ENCODE results near the gene CLEC2A.

The CLEC2A gene

GRCh38 chr12:9931245-9931644 lies 925 bp downstream of the CLEC2A start:
- no peak for DNase-seq

DNA sequence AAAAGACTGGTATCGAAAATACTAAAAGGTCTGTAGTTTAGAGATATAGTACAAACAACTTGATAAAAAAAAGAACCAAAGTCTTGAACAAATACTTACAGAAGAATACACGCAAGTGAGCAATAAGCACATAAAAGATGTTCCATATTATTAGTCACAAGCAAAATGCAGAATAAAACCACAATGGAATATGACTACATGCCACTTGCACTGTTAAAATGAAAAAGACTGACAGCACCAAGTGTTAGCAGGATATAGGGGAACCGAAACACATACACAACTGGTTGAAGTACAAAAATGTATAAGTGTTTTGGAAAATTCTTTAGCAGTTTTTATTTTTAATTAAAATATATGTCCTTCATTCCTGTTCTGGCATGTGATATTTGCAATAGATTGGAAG lies 3.6 kb downstream of the CLEC2A start:
- DNase-seq: no peak

- no peak for DNase-seq
Observed at GRCh38 chr12:9926876-9927275, 5.3 kb downstream of the CLEC2A start.

DNA sequence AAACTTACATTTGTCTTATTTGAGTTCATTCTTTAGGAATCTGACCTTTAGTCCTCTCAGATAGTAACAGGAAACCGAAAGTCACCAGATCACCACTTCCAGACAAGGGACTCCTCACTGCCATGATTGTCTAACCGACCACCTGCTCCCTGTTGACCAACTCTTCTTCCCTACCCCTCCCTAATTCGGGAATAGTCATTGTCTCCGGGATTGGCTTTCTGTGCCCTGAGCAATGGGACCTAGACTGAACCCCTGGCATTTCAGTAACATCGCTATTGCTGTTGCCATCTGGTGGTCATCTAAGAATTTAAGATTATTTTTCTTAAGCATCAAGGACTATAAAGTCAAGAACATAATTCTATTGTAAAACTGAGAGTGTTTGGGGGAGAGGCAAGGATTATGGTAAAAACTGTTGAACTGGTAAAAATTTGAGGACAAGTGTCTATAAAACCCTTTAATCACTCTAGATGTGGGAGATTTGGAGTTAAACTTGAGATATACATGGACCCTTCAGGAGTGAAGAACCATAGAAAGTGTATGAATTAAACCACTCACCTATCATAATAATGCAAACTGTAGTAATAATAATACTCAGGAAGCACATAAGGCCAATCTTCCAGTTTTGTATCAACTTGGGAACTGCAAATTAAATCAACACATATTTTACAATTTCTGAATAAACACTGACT lies 6.3 kb downstream of the CLEC2A start:
- peak; percentile 47 for DNase-seq

DNA sequence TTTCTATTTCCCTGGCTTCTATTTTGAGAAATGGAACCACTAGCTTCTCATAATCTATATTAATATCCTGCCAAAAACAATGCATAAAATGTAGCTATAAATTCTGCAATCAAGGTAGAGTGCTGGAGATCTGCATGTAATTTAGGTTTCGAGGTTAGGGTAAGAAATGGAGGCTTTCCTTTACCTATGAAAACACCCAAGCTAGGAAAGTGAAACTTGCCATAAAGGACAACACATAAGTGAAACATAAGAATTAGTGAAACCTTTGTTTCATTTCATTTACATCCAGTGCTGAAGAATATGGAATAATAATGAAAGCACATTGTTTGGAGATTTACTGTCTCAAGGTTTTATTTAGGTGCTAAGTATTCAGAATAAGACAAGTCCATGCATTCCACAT lies 9.7 kb downstream of the CLEC2A start:
- no peak for DNase-seq

GRCh38 chr12:9920451-9920850 lies 11.7 kb downstream of the CLEC2A start:
- DNase-seq: no peak

DNA sequence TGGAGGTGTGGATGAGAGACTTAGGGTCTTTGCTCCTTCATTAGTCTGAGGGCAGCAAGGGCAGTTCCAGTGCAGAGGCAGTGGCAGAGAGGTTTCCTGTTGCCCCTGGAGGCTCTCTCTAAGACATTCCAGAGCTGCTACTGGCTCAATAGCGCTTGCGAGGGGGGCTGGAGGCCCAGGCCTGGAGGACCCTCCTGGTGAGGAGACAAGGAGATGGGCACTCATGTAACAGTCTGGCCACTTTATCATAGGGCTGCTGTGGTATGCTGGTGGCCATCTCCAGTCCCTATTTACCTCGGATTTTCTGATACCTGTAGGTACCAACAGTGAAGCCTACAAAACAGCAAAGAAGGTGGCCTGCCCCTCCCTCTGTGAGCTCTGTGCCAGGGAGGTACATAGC lies 12.7 kb downstream of the CLEC2A start:
- DNase-seq: no peak

GRCh38 chr12:9911708-9912107 lies 20.5 kb downstream of the CLEC2A start:
- no peak for DNase-seq

DNA sequence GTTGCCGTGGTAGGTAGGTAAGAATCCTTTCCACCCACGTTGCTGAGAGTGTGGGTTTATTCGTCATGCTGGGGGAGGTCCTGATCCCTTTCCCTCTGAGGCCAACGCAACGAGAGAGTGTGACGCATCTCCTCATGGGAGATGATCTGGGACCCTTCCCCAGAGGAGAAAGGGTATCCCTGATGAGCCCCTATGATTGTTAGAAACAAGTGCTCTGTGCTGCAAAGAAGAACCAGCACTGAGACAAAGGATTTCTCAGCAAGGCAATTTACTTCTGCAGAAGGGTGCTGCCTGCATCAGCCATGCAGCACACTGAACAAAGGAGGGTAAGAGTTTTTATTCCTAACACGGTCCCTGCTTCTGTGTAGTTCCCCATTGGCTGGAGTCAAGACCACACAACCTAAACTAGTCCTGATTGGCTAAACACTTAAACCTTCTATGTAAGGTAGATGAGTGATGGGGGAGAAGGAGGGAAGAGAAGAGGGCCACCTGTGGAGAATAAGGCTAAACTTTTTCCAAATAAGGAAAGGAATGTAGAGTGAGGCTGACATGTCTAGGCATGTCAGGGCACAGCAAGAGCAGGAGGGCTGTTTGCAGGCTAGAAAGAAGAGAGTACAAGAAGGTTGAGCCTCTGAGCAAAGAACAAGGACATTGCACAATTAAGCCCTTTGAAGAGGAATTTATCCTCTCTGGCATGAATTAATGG lies 21.3 kb downstream of the CLEC2A start:
- DNase-seq: peak; percentile 28

DNA sequence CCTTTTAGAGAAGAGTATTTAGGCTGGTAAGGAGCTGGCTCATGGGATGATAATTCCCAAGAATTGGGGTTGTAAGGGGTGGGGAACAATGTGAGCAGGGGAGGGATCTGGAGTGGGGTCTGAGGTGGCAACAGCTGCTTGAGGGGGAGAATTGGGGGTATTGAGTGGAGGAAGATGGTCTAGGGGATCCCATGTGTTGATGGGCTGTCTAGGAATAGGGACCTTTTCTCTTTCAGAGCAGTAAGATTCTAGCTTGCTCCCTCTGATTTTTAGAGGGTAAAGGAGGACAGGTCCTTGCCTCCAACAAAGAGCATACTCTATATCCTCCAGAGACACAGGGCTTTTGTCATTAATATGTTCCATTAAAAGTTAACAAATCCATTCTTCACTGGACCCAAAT lies 22.4 kb downstream of the CLEC2A start:
- no peak for DNase-seq

GRCh38 chr12:9908350-9908749 lies 23.8 kb downstream of the CLEC2A start:
- DNase-seq: no peak

GRCh38 chr12:9907769-9908168 lies 24.4 kb downstream of the CLEC2A start:
- DNase-seq: no peak

- DNase-seq: no peak
Observed at GRCh38 chr12:9906873-9907272, 25.3 kb downstream of the CLEC2A start.

- no peak for DNase-seq
Observed at GRCh38 chr12:9902539-9903228, 29.5 kb downstream of the CLEC2A start.

DNA sequence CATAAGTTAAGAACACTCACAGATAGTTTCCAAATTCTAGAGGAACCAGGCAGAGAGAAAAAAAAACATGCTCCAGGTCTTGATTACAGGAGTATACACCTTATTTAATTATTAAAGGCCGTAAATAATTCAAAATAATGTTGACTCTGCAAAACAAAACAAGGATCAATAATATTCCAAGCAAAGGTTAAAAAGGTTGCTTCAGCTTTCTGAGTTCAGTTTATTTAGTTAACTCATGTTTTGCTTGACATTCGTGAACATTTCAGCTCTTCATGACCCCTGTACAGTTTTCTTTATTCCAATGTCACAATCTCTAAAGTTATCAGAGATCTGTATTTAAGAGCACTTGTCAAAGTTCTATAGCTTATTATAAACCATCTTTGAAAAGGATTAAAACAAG lies 31.2 kb downstream of the CLEC2A start:
- no peak for DNase-seq

GRCh38 chr12:9899209-9899608 lies 33.0 kb downstream of the CLEC2A start:
- no peak for DNase-seq

- DNase-seq: no peak
Observed at GRCh38 chr12:9897535-9897934, 34.6 kb downstream of the CLEC2A start.

DNA sequence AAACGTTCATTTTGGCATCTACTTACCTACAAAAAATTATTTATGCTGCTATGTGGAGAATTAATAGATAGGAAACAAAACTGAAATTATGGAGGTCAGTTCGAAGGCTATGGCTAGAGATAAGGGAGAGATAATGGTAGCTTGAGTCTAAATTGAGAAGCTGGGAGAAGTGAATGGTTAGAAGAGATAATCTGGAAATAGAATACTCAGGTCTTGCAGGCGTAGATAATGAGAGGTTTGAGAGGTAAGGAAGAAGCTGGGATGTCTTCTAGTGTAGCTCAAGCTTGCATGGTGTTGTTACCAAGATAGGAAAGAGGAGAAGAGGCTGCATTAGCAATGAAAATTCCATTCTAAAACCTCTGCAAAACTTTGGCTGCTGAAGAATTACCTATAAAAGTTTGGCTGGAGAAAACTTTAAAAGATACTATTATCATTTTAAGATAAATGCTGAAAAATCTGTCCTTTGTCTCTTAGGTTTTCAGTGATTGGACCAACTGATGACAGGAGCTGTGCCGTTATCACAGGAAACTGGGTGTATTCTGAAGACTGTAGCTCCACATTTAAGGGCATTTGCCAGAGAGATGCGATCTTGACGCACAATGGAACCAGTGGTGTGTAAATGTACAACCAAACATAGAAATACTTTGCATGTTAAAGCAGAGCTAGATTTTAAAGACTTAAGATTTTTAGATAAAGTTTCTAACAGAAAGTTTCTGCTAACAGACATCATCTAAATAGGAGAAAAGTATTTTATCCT lies 36.8 kb downstream of the CLEC2A start:
- DNase-seq: no peak

- no peak for DNase-seq
Observed at GRCh38 chr12:9888665-9889273, 43.4 kb downstream of the CLEC2A start.

DNA sequence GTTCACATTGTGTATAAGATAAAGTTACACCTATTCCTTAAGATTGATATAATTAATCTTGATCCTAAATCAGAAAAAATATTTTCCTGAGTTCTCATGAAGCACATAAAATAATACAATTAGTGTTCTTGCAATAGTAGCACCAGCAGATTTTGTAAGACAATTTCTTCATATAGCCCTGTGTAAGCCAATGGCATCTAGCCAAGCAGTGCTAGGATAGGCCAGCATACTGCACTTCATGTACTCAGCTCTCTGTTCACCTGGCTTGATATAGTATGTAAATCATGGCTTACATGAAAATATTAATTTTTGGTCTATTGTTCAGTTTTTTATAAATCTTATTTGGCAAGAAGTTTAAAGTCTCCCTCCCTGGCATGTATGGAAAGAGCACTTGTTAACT lies 49.0 kb downstream of the CLEC2A start:
- DNase-seq: no peak

- DNase-seq: no peak
Observed at GRCh38 chr12:9881988-9882387, 50.2 kb downstream of the CLEC2A start.

DNA sequence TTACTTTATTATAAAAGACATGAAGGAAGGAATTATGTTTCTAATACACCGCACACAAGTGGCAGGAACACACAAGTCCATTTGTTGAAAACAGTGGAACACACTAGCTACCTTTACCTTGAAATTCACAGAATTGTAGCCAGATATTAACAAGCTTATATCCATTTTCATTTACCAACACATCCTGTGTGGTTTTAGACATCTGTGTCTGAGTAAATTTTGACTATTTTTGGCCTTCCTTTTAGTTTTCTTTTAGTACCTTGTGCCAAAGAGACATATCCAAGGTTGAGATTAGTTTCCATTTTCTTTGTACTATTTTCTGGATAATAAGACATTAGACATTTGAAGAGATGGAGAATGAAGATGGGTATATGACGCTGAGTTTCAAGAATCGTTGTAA lies 50.9 kb downstream of the CLEC2A start, which contains the start of gene KLRF2:
KLRF2 (plus strand) TSS at position 244 of the 400 bp plus-strand sequence; CDS start at position 351, 107 bp downstream.
- no peak for DNase-seq

DNA sequence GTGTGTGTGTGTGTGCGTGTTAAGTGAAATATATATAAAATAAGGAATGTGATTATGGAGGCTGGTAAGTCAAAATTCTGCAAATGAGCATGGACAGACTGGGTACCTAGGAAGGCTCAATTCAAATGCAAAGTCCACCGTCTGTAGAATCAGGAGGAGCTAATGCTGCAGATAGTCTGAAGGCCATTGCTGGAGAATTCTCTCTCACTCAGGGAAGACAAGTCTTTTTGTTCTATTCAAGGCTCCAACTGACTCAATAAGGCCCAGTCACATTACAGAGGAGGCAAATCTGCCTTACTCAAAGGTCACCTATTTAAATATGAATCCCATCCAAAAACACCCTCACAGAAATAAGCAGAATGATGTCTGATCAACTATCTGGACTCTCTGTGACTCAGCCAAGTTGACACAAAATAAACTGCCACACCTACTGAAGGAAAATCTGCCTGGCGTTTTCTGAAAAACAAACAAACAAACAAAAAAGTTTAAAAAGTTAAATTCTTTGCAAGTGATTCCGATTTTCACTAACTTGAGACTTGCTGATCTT lies 51.6 kb downstream of the CLEC2A start:
- no peak for DNase-seq

All from HCEC 1CT (cell line).